Tibial nerve (tissue), 4 donors: ENCODE data around the gene COL25A1.

Source experiments
- EP300 ChIP-seq, 2 donors: sonication (generic); formaldehyde crosslinking; IDR thresholded peaks; one replicate each; pipeline ENCODE4 v1.6.1; 2017; ENCODE audit warnings: antibody characterized with exemption in 2 of 2, mild to moderate bottlenecking in 1 of 2
- POLR2A ChIP-seq, 2 donors: fragments of 450-650 bp; IDR thresholded peaks; one replicate each; pipeline ENCODE4 v1.6.1; 2017; ENCODE audit warnings: antibody characterized with exemption in 2 of 2, mild to moderate bottlenecking in 2 of 2, moderate library complexity in 2 of 2
- TF ChIP-seq, protein P1 (sequence below), 5 experiments: fragments of 200-600 bp in 3 of 5; fragments of 450-650 bp in 2 of 5; sonication (generic) in 3 of 5; IDR thresholded peaks; one replicate each; pipeline ENCODE4 v1.5.1; 2016 to 2019; ENCODE audit warnings: antibody characterized with exemption in 5 of 5, mild to moderate bottlenecking in 3 of 5, moderate library complexity in 2 of 5

DNA sequence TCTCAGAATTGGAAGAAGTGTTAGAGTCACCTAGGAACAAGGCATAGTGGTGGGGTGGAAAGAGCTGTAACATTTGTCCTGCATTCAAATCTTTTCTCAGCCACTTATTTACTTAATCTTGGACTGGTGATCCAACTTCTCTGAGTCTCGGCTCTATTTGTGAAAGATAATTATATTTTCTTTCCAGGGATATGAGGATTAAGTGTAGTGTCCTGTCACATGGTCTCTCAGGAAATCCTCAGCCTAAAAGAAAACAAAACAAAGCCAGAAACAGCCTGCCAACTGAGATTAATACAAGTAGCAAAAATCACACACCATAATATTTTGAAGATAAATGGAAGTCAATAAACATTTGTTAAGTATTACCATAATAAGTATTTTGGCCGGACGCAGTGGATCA lies 506.3 kb downstream of the COL25A1 start:
- TF ChIP-seq, protein P1, sequence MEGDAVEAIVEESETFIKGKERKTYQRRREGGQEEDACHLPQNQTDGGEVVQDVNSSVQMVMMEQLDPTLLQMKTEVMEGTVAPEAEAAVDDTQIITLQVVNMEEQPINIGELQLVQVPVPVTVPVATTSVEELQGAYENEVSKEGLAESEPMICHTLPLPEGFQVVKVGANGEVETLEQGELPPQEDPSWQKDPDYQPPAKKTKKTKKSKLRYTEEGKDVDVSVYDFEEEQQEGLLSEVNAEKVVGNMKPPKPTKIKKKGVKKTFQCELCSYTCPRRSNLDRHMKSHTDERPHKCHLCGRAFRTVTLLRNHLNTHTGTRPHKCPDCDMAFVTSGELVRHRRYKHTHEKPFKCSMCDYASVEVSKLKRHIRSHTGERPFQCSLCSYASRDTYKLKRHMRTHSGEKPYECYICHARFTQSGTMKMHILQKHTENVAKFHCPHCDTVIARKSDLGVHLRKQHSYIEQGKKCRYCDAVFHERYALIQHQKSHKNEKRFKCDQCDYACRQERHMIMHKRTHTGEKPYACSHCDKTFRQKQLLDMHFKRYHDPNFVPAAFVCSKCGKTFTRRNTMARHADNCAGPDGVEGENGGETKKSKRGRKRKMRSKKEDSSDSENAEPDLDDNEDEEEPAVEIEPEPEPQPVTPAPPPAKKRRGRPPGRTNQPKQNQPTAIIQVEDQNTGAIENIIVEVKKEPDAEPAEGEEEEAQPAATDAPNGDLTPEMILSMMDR (IDR thresholded peaks at IDR 0.05): no peak
- TF ChIP-seq POLR2A (IDR thresholded peaks at IDR 0.05): no peak
- no peak for TF ChIP-seq EP300 (IDR thresholded peaks at IDR 0.05)
